WTC11 (cell line): ENCODE measurements around the gene TBC1D22A. TPM values are rescaled to one million over a fixed set of nuclear protein-coding genes. Genes with fewer than 3 reads are reported as not detected.

Experiments used
- ATAC-seq: fragments of 200-7000 bp; cut with Tn5 transposase; 2 replicates; pipeline ENCODE4 v1.10.0; 2021; ENCODE audit warnings: mild to moderate bottlenecking, moderate library complexity
- CTCF ChIA-PET: fragments of 300-600 bp; sonication (Branson Sonifier 250); formaldehyde crosslinking; loops from one replicate; lab custom pipeline; 2021; ENCODE audit warnings: antibody characterized with exemption; lab: Charles Lee
- POLR2A ChIA-PET: fragments of 350-600 bp; sonication (Branson Sonifier 250); formaldehyde crosslinking; loops from one replicate; lab custom pipeline; 2021; ENCODE audit warnings: antibody characterized with exemption; lab: Charles Lee
- DNase-seq: peaks from one replicate; pipeline ENCODE4 v3.0.0; 2021; ENCODE audit warnings: low spot score
- H3K27ac Mint-ChIP-seq: 2 replicates; pipeline ENCODE4 v1.8.0; 2021; ENCODE audit warnings: mixed read lengths
- H3K27me3 Mint-ChIP-seq: 2 replicates; pipeline ENCODE4 v1.8.0; 2021; ENCODE audit warnings: low read depth, mild to moderate bottlenecking, moderate library complexity, mixed read lengths
- H3K36me3 Mint-ChIP-seq: 2 replicates; pipeline ENCODE4 v1.8.0; 2021; ENCODE audit warnings: mixed read lengths
- H3K4me1 Mint-ChIP-seq: 2 replicates; pipeline ENCODE4 v1.8.0; 2022; ENCODE audit warnings: mixed read lengths
- H3K4me3 Mint-ChIP-seq: 2 replicates; pipeline ENCODE4 v1.8.0; 2021; ENCODE audit warnings: mild to moderate bottlenecking, moderate library complexity, mixed read lengths
- H3K9me3 Mint-ChIP-seq: 2 replicates; pipeline ENCODE4 v1.8.0; 2021; ENCODE audit warnings: mixed read lengths
- ATF1 ChIP-seq: sonication (generic); formaldehyde crosslinking; IDR thresholded peaks from 2 replicates; pipeline ENCODE4 v1.8.1; 2023; ENCODE audit warnings: mild to moderate bottlenecking, moderate library complexity, missing genetic modification reagents
- CREB1 ChIP-seq: sonication (generic); formaldehyde crosslinking; IDR thresholded peaks from 2 replicates; pipeline ENCODE4 v1.8.0; 2023; ENCODE audit warnings: mild to moderate bottlenecking, missing genetic modification reagents
- E2F1 ChIP-seq: sonication (generic); formaldehyde crosslinking; IDR thresholded peaks from 2 replicates; pipeline ENCODE4 v1.8.0; 2022; ENCODE audit warnings: mild to moderate bottlenecking, missing genetic modification reagents
- ELF4 ChIP-seq: sonication (generic); formaldehyde crosslinking; IDR thresholded peaks from 2 replicates; pipeline ENCODE4 v1.8.1; 2022; ENCODE audit warnings: low read depth, mild to moderate bottlenecking, moderate library complexity, missing genetic modification reagents
- ETV6 ChIP-seq: sonication (generic); formaldehyde crosslinking; IDR thresholded peaks from 2 replicates; pipeline ENCODE4 v1.8.1; 2022; ENCODE audit warnings: mild to moderate bottlenecking, missing genetic modification reagents
- GABPB1 ChIP-seq: sonication (generic); formaldehyde crosslinking; IDR thresholded peaks from 2 replicates; pipeline ENCODE4 v1.8.1; 2023; ENCODE audit warnings: mild to moderate bottlenecking, missing genetic modification reagents
- GTF2I ChIP-seq: fragments of 250-450 bp; sonication (Bioruptor Pico); conservative IDR thresholded peaks from 2 replicates; pipeline ENCODE4 v1.4.0; 2021; ENCODE audit warnings: mild to moderate bottlenecking
- HMGA2 ChIP-seq: fragments of 250-450 bp; sonication (Bioruptor Pico); IDR thresholded peaks from 2 replicates; pipeline ENCODE4 v1.4.0; 2021; ENCODE audit warnings: mild to moderate bottlenecking, moderate library complexity
- HMGXB4 ChIP-seq: sonication (generic); formaldehyde crosslinking; IDR thresholded peaks from 2 replicates; pipeline ENCODE4 v1.8.1; 2023; ENCODE audit warnings: mild to moderate bottlenecking, moderate library complexity, missing genetic modification reagents
- JUN ChIP-seq: sonication (generic); formaldehyde crosslinking; IDR thresholded peaks from 2 replicates; pipeline ENCODE4 v1.8.0; 2023; ENCODE audit warnings: mild to moderate bottlenecking, missing genetic modification reagents
- KAT7 ChIP-seq: sonication (generic); formaldehyde crosslinking; IDR thresholded peaks from 2 replicates; pipeline ENCODE4 v1.8.1; 2023; ENCODE audit warnings: missing genetic modification reagents, mild to moderate bottlenecking, borderline replicate concordance
- MYBL2 ChIP-seq: sonication (generic); formaldehyde crosslinking; IDR thresholded peaks from 2 replicates; pipeline ENCODE4 v1.8.1; 2023; ENCODE audit warnings: mild to moderate bottlenecking, moderate library complexity, missing genetic modification reagents
- NFE2L1 ChIP-seq: sonication (generic); formaldehyde crosslinking; IDR thresholded peaks from 2 replicates; pipeline ENCODE4 v1.8.1; 2023; ENCODE audit warnings: missing genetic modification reagents
- OVOL2 ChIP-seq: fragments of 250-450 bp; sonication (Bioruptor Pico); IDR thresholded peaks from 2 replicates; pipeline ENCODE4 v1.9.0; 2021; ENCODE audit warnings: mild to moderate bottlenecking, borderline replicate concordance
- PREB ChIP-seq: sonication (generic); formaldehyde crosslinking; IDR thresholded peaks from 2 replicates; pipeline ENCODE4 v1.8.1; 2022; ENCODE audit warnings: mild to moderate bottlenecking, missing genetic modification reagents, moderate library complexity, borderline replicate concordance
- SMAD3 ChIP-seq: sonication (generic); formaldehyde crosslinking; IDR thresholded peaks from 2 replicates; pipeline ENCODE4 v1.8.0; 2022; ENCODE audit warnings: missing genetic modification reagents, mild to moderate bottlenecking, borderline replicate concordance
- SMAD4 ChIP-seq: sonication (generic); formaldehyde crosslinking; IDR thresholded peaks from 2 replicates; pipeline ENCODE4 v1.8.0; 2022; ENCODE audit warnings: mild to moderate bottlenecking, missing genetic modification reagents
- SP1 ChIP-seq: sonication (generic); formaldehyde crosslinking; conservative IDR thresholded peaks from 2 replicates; pipeline ENCODE4 v1.8.1; 2022; ENCODE audit warnings: missing genetic modification reagents
- STAT6 ChIP-seq: sonication (generic); formaldehyde crosslinking; conservative IDR thresholded peaks from 2 replicates; pipeline ENCODE4 v1.8.1; 2023; ENCODE audit warnings: mild to moderate bottlenecking, low read depth, missing genetic modification reagents, moderate library complexity
- TCF7 ChIP-seq: sonication (generic); formaldehyde crosslinking; IDR thresholded peaks from 2 replicates; pipeline ENCODE4 v1.8.0; 2022; ENCODE audit warnings: mild to moderate bottlenecking, low read depth, missing genetic modification reagents, moderate library complexity
- USF2 ChIP-seq: sonication (generic); formaldehyde crosslinking; IDR thresholded peaks from 2 replicates; pipeline ENCODE4 v1.8.1; 2023; ENCODE audit warnings: mild to moderate bottlenecking, missing genetic modification reagents, moderate library complexity
- ZBTB43 ChIP-seq: sonication (generic); formaldehyde crosslinking; IDR thresholded peaks from 2 replicates; pipeline ENCODE4 v1.8.1; 2023; ENCODE audit warnings: mild to moderate bottlenecking, missing genetic modification reagents
- ZMAT4 ChIP-seq: fragments of 250-450 bp; sonication (Bioruptor Pico); IDR thresholded peaks from 2 replicates; pipeline ENCODE4 v1.9.0; 2021; ENCODE audit warnings: mild to moderate bottlenecking
- ZNF232 ChIP-seq: sonication (generic); formaldehyde crosslinking; IDR thresholded peaks from 2 replicates; pipeline ENCODE4 v1.8.0; 2022; ENCODE audit warnings: mild to moderate bottlenecking, missing genetic modification reagents
- ZNF263 ChIP-seq: sonication (generic); formaldehyde crosslinking; IDR thresholded peaks from 2 replicates; pipeline ENCODE4 v1.8.1; 2022; ENCODE audit warnings: low read depth, mild to moderate bottlenecking, moderate library complexity, missing genetic modification reagents
- ZNF671 ChIP-seq: fragments of 250-450 bp; sonication (Bioruptor Pico); IDR thresholded peaks from 2 replicates; pipeline ENCODE4 v1.8.0; 2021; ENCODE audit warnings: mild to moderate bottlenecking
- total RNA-seq: library from RNA; stranded (reverse); gene quantifications from 3 replicates; pipeline ENCODE4 v1.2.3, GENCODE V29; 2021

Gene TBC1D22A
- total RNA-seq, 1 experiment from 2014 or later, result 18.1 TPM

- no peak for TF ChIP-seq TCF7 (CRISPR knock-in tag)
- TF ChIP-seq ZMAT4 (CRISPR knock-in tag), result no peak
- TF ChIP-seq ATF1 (CRISPR knock-in tag), result no peak
- no peak for TF ChIP-seq CREB1 (CRISPR knock-in tag)
- TF ChIP-seq JUN (CRISPR knock-in tag), result no peak
- no peak for TF ChIP-seq SP1 (CRISPR knock-in tag)
- no peak for TF ChIP-seq E2F1
- no peak for TF ChIP-seq MYBL2 (CRISPR knock-in tag)
- TF ChIP-seq ZNF263 (CRISPR knock-in tag), result no peak
- no peak for TF ChIP-seq HMGA2 (CRISPR knock-in tag)
- TF ChIP-seq ETV6, result no peak
- TF ChIP-seq GABPB1 (CRISPR knock-in tag), result no peak
- TF ChIP-seq HMGXB4 (CRISPR knock-in tag), result no peak
- no peak for TF ChIP-seq STAT6 (CRISPR knock-in tag)
- no peak for TF ChIP-seq ELF4 (CRISPR knock-in tag)
These were observed 17.2 kb downstream of the TBC1D22A start (continued) for GRCh38 chr22:46779651-46780050.

- Mint-ChIP-seq H3K9me3 (no peaks in the 10 kb centered on the region), H3K27me3 (no peaks in the 10 kb centered on the region), H3K4me3 (no peak overlapping the region), H3K27ac (no peak overlapping the region), H3K36me3 (no peaks in the 10 kb centered on the region), H3K4me1 (no peaks in the 10 kb centered on the region)
- TF ChIP-seq ZNF671 (CRISPR knock-in tag) (no peak), KAT7 (CRISPR knock-in tag) (no peak), PREB (CRISPR knock-in tag) (no peak), SMAD4 (no peak), NFE2L1 (no peak), ZBTB43 (no peak), USF2 (CRISPR knock-in tag) (no peak), E2F1 (no peak), OVOL2 (CRISPR knock-in tag) (no peak), GTF2I (CRISPR knock-in tag) (no peak), SMAD3 (CRISPR knock-in tag) (no peak), ZNF232 (CRISPR knock-in tag) (no peak)
- CTCF ChIA-PET, result interaction anchor here (0.7 to 2.0 kb wide), 4 partner anchors 17 to 217 kb away, joined by 3 to 10 read pairs (median 6); no protein-coding TSS in a partner anchor
- no peak for ATAC-seq
- no peak for DNase-seq
- POLR2A ChIA-PET, result no interaction called here
These were observed 18.0 kb downstream of the TBC1D22A start for GRCh38 chr22:46780453-46780852.
